ENCODE data around the gene KDF1. TPM values are rescaled to one million over a fixed set of nuclear protein-coding genes. Genes with fewer than 3 reads are reported as not detected.
A peak's percentile ranks its signal among the peaks of the same experiment; 100 is the strongest.

Gene KDF1
- total RNA-seq, 2 experiments from 2014 or later, result 0.95 to 1.2 TPM

GRCh38 chr1:26996665-26997064 is 36.4 kb upstream of the KDF1 start:
- peaks cover 23% of the 10 kb centered on the region for H3K4me1 ChIP-seq (ENCODE audit: insufficient read depth, low read length)
- H3K27ac ChIP-seq (ENCODE audit: low read depth in 1 of 2, low read length in 2 of 2), result no peak overlapping the region
- H3K27ac Mint-ChIP-seq, result no peak overlapping the region
- H3K36me3 Mint-ChIP-seq (ENCODE audit: low read depth), result no peaks in the 10 kb centered on the region
- H3K9me3 ChIP-seq (ENCODE audit: control insufficient read depth in 1 of 2, insufficient read depth in 1 of 2, low read length in 2 of 2), result peaks cover 0 to 5% of the 10 kb centered on the region in 2 experiments
- H3K27me3 ChIP-seq (ENCODE audit: control insufficient read depth in 1 of 2, insufficient read depth in 2 of 2, low read length in 2 of 2), result peaks cover 39 to 44% of the 10 kb centered on the region in 2 experiments
- ATAC-seq (ENCODE audit: poor library complexity) (no peak), DNase-seq (no peak)
- no peaks in the 10 kb centered on the region for H3K36me3 ChIP-seq (ENCODE audit: insufficient read depth, low read length)
- ChIA-PET POLR2A (no interaction called here), CTCF (interaction anchor here (0.5 to 1.3 kb wide), 5 partner anchors 15 to 579 kb away, joined by 3 to 4 read pairs (median 3); no protein-coding TSS in a partner anchor)
- H3K9me3 Mint-ChIP-seq, result no peaks in the 10 kb centered on the region
- TF ChIP-seq CTCF (IDR thresholded peaks at IDR 0.05), result no peak
- peaks cover 16% of the 10 kb centered on the region for H3K4me1 Mint-ChIP-seq (ENCODE audit: low read depth)
- no peak overlapping the region for H3K4me3 Mint-ChIP-seq
- peaks cover 53% of the 10 kb centered on the region for H3K27me3 Mint-ChIP-seq
- intact Hi-C loops (cut with DNase I, micrococcal nuclease), result loop anchor here (1.0 to 10.0 kb wide), 3 partner anchors 100 to 778 kb away; partner anchors contain the start of gene STX12 (in 1 of the 2)
- H3K4me3 ChIP-seq (ENCODE audit: low read length), result no peak overlapping the region

GRCh38 chr1:26996024-26996423 is 35.8 kb upstream of the KDF1 start:
- CTCF ChIA-PET, result interaction anchor here (1.0 to 2.8 kb wide), 2 partner anchors 49 kb away, joined by 4 to 11 read pairs; no protein-coding TSS in a partner anchor
- Histone ChIP-seq H3K9me3 (ENCODE audit: control insufficient read depth in 1 of 2, insufficient read depth in 1 of 2, low read length in 2 of 2) (peaks cover 0 to 5% of the 10 kb centered on the region in 2 experiments), H3K27me3 (ENCODE audit: control insufficient read depth in 1 of 2, insufficient read depth in 2 of 2, low read length in 2 of 2) (peaks cover 39 to 48% of the 10 kb centered on the region in 2 experiments), H3K4me3 (ENCODE audit: low read length) (no peak overlapping the region), H3K4me1 (ENCODE audit: insufficient read depth, low read length) (peaks cover 23% of the 10 kb centered on the region), H3K36me3 (ENCODE audit: insufficient read depth, low read length) (no peaks in the 10 kb centered on the region), H3K27ac (ENCODE audit: low read depth in 1 of 2, low read length in 2 of 2) (no peak overlapping the region)
- intact Hi-C loops (cut with DNase I, micrococcal nuclease), result loop anchor here in 1 of 2 experiments (2.0 to 10.0 kb wide), 2 partner anchors 101 to 779 kb away; partner anchors contain the start of gene STX12
- DNase-seq, result no peak
- Mint-ChIP-seq H3K9me3 (no peaks in the 10 kb centered on the region), H3K27ac (no peak overlapping the region), H3K27me3 (peaks cover 59% of the 10 kb centered on the region), H3K36me3 (ENCODE audit: low read depth) (no peaks in the 10 kb centered on the region), H3K4me3 (peak overlapping the region; percentile 61), H3K4me1 (ENCODE audit: low read depth) (peaks cover 17% of the 10 kb centered on the region)
- ATAC-seq (ENCODE audit: poor library complexity), result no peak
- no peak for TF ChIP-seq CTCF (IDR thresholded peaks at IDR 0.05)
- POLR2A ChIA-PET, result no interaction called here

- Mint-ChIP-seq H3K27me3 (peaks cover 68% of the 10 kb centered on the region), H3K27ac (no peak overlapping the region), H3K36me3 (ENCODE audit: low read depth) (no peaks in the 10 kb centered on the region), H3K4me3 (peak overlapping the region; percentile 89), H3K9me3 (no peaks in the 10 kb centered on the region), H3K4me1 (ENCODE audit: low read depth) (peaks cover 17% of the 10 kb centered on the region)
- Histone ChIP-seq H3K9me3 (ENCODE audit: control insufficient read depth in 1 of 2, insufficient read depth in 1 of 2, low read length in 2 of 2) (peaks cover 0 to 5% of the 10 kb centered on the region in 2 experiments), H3K36me3 (ENCODE audit: insufficient read depth, low read length) (no peaks in the 10 kb centered on the region), H3K27ac (ENCODE audit: low read depth in 1 of 2, low read length in 2 of 2) (no peak overlapping the region), H3K4me3 (ENCODE audit: low read length) (peak overlapping the region; percentile 36), H3K27me3 (ENCODE audit: control insufficient read depth in 1 of 2, insufficient read depth in 2 of 2, low read length in 2 of 2) (peaks cover 42 to 48% of the 10 kb centered on the region in 2 experiments), H3K4me1 (ENCODE audit: insufficient read depth, low read length) (peaks cover 23% of the 10 kb centered on the region)
- CTCF ChIA-PET, result interaction anchor here (1.1 to 2.8 kb wide), 2 partner anchors 34 to 50 kb away, joined by 3 to 11 read pairs; no protein-coding TSS in a partner anchor
- POLR2A ChIA-PET, result interaction anchor here (1.3 kb wide), 1 partner anchor 10 kb away, joined by 3 read pairs; no protein-coding TSS in a partner anchor
- DNase-seq (no peak), ATAC-seq (ENCODE audit: poor library complexity) (no peak)
- no peak for TF ChIP-seq CTCF (IDR thresholded peaks at IDR 0.05)
- intact Hi-C loops (cut with DNase I, micrococcal nuclease), result loop anchor here in 1 of 2 experiments (10.0 kb wide), 1 partner anchor 780 kb away; the partner anchor contains the start of gene STX12
Observed at GRCh38 chr1:26994787-26995517, 34.7 kb upstream of the KDF1 start.
